ENCODE measurements around the gene DDI1.

DNA sequence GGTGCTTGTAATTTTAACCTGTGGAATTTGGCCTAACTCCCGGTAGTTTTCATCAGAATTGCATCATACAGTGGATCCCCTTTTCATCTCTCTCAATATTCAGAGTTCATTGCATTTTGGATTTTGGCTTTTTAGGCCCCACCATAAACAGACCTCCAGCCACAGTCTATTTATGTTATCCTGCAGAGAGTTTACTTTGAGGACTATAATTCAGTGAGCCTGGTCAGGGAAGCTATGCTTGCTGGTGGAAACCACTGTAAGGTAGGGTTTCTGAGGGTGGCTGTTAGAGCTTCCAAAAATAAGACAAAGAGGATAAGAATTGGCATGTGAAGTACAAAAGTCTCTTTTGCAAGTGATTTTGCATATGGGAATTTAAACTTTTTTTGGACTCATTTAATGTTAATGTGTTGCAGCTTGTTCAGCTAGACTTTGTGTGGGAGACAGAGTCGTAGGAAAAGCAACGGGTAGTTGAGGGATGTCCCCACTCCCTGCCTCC lies 34.8 kb upstream of the DDI1 start:
- TF ChIP-seq POLR2A (IDR thresholded peaks at IDR 0.05) (no peak), EP300 (IDR thresholded peaks at IDR 0.05) (no peak)
- TF ChIP-seq, protein P1, sequence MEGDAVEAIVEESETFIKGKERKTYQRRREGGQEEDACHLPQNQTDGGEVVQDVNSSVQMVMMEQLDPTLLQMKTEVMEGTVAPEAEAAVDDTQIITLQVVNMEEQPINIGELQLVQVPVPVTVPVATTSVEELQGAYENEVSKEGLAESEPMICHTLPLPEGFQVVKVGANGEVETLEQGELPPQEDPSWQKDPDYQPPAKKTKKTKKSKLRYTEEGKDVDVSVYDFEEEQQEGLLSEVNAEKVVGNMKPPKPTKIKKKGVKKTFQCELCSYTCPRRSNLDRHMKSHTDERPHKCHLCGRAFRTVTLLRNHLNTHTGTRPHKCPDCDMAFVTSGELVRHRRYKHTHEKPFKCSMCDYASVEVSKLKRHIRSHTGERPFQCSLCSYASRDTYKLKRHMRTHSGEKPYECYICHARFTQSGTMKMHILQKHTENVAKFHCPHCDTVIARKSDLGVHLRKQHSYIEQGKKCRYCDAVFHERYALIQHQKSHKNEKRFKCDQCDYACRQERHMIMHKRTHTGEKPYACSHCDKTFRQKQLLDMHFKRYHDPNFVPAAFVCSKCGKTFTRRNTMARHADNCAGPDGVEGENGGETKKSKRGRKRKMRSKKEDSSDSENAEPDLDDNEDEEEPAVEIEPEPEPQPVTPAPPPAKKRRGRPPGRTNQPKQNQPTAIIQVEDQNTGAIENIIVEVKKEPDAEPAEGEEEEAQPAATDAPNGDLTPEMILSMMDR (IDR thresholded peaks at IDR 0.05), result no peak

All from gastroesophageal sphincter (tissue), 3 donors.